Iris pigment epithelial cell (primary cell): ENCODE results near the gene DUOX1.
"Not testable (repeated sequence)": the region's sequence is repeated elsewhere in the genome, so short reads cannot be mapped to it uniquely, and the experiment has no call there.

Source experiments
- DNase-seq: peaks from one replicate; pipeline ENCODE4 v3.0.0-alpha.2; 2011; ENCODE audit warnings: low read depth

Gene DUOX1

GRCh38 chr15:45129651-45130129 lies at the start of gene DUOX1, which contains the start of gene DUOXA1:
DUOX1 (plus strand) TSS chr15:45129994; CDS start chr15:45131967, 1,973 bp downstream.
DUOXA1 (minus strand) TSS chr15:45129879; CDS start chr15:45123014, 6,865 bp downstream.
- no peak for DNase-seq

- not testable (repeated sequence) for DNase-seq
Observed at GRCh38 chr15:45080593-45080992, 49.2 kb upstream of the DUOX1 start.

- DNase-seq: not testable (repeated sequence)
Observed at GRCh38 chr15:45082412-45082811, 47.4 kb upstream of the DUOX1 start.

GRCh38 chr15:45083223-45083622 lies 46.6 kb upstream of the DUOX1 start:
- no peak for DNase-seq

- DNase-seq: peak; percentile 27
Observed at GRCh38 chr15:45084163-45084562, 45.6 kb upstream of the DUOX1 start.

GRCh38 chr15:45087513-45087912 lies 42.3 kb upstream of the DUOX1 start:
- DNase-seq: no peak

GRCh38 chr15:45088801-45089711 lies 40.7 kb upstream of the DUOX1 start:
- no peak for DNase-seq

GRCh38 chr15:45089712-45090373 lies 40.0 kb upstream of the DUOX1 start:
- DNase-seq: peak; percentile 44

- DNase-seq: peak; percentile 78
Observed at GRCh38 chr15:45091161-45091560, 38.6 kb upstream of the DUOX1 start.

GRCh38 chr15:45091576-45091975 lies 38.2 kb upstream of the DUOX1 start:
- no peak for DNase-seq

GRCh38 chr15:45093013-45093412 lies 36.8 kb upstream of the DUOX1 start:
- DNase-seq: no peak

GRCh38 chr15:45093622-45094357 lies 36.0 kb upstream of the DUOX1 start:
- DNase-seq: no peak

- DNase-seq: no peak
Observed at GRCh38 chr15:45094358-45094730, 35.5 kb upstream of the DUOX1 start.

- DNase-seq: no peak
Observed at GRCh38 chr15:45095661-45096060, 34.1 kb upstream of the DUOX1 start.

- DNase-seq: no peak
Observed at GRCh38 chr15:45097466-45097865, 32.3 kb upstream of the DUOX1 start.

GRCh38 chr15:45099549-45100165 lies 30.1 kb upstream of the DUOX1 start:
- no peak for DNase-seq

- no peak for DNase-seq
Observed at GRCh38 chr15:45100884-45101625, 28.7 kb upstream of the DUOX1 start.

- DNase-seq: no peak
Observed at GRCh38 chr15:45101749-45102148, 28.0 kb upstream of the DUOX1 start.

GRCh38 chr15:45102226-45102625 lies 27.6 kb upstream of the DUOX1 start:
- DNase-seq: no peak

GRCh38 chr15:45104170-45104569 lies 25.6 kb upstream of the DUOX1 start:
- not testable (repeated sequence) for DNase-seq

GRCh38 chr15:45105586-45105985 lies 24.2 kb upstream of the DUOX1 start:
- no peak for DNase-seq
